ENCODE results near the gene CFAP92. TPM values are rescaled to one million over a fixed set of nuclear protein-coding genes. Genes with fewer than 3 reads are reported as not detected.

CFAP92 gene
- total and polyA plus RNA-seq, 4 donors = 1.2 to 4.9 (median 2.7) TPM

- WGBS, 2 donors = 20 to 46% methylated on average over 3 of the region's 3 CpGs
- Histone ChIP-seq H3K4me3 (no peak overlapping the region), H3K9me3 (ENCODE audit: control insufficient read depth in 4 of 4, insufficient read depth in 3 of 4, low read length in 3 of 4) (peaks cover 0 to 6% (median 0%) of the 10 kb centered on the region in 4 donors), H3K36me3 (ENCODE audit: control insufficient read depth in 4 of 4, insufficient read depth in 4 of 4, low read length in 4 of 4) (no peaks in the 10 kb centered on the region), H3K27me3 (ENCODE audit: control insufficient read depth in 3 of 3, insufficient read depth in 3 of 3, low read length in 2 of 3) (peaks cover 0 to 27% (median 21%) of the 10 kb centered on the region in 3 donors), H3K4me1 (ENCODE audit: control insufficient read depth in 5 of 5, insufficient read depth in 5 of 5, low read length in 5 of 5) (peaks cover 0 to 40% (median 6%) of the 10 kb centered on the region in 5 donors), H3K9ac (ENCODE audit: insufficient read depth in 1 of 2, low read length in 2 of 2) (no peak overlapping the region), H3K27ac (ENCODE audit: low read depth in 1 of 2, low read length in 1 of 2) (no peak overlapping the region)
- TF ChIP-seq CTCF (IDR thresholded peaks at IDR 0.05; ENCODE audit: control extremely low read depth, extremely low read depth) = no peak
- ATAC-seq (ENCODE audit: insufficient read depth, low FRiP score) = no peak
- DNase-seq = no peak
Measured at GRCh38 chr3:128998561-128998960, 4.7 kb upstream of the CFAP92 start.

- peaks cover 0 to 2% (median 0%) of the 10 kb centered on the region in 4 donors for H3K9me3 ChIP-seq (ENCODE audit: control insufficient read depth in 4 of 4, insufficient read depth in 3 of 4, low read length in 3 of 4)
- ATAC-seq (ENCODE audit: insufficient read depth, low FRiP score) = no peak
- TF ChIP-seq CTCF (IDR thresholded peaks at IDR 0.05; ENCODE audit: control extremely low read depth, extremely low read depth) = no peak
- H3K4me3 ChIP-seq = no peak overlapping the region
- H3K27ac ChIP-seq (ENCODE audit: low read depth in 1 of 2, low read length in 1 of 2) = no peak overlapping the region
- H3K27me3 ChIP-seq (ENCODE audit: control insufficient read depth in 3 of 3, insufficient read depth in 3 of 3, low read length in 2 of 3) = peaks cover 0 to 19% (median 12%) of the 10 kb centered on the region in 3 donors
- H3K4me1 ChIP-seq (ENCODE audit: control insufficient read depth in 5 of 5, insufficient read depth in 5 of 5, low read length in 5 of 5) = peaks cover 0 to 38% (median 4%) of the 10 kb centered on the region in 5 donors
- DNase-seq = no peak
- no peak overlapping the region for H3K9ac ChIP-seq (ENCODE audit: insufficient read depth in 1 of 2, low read length in 2 of 2)
- no peaks in the 10 kb centered on the region for H3K36me3 ChIP-seq (ENCODE audit: control insufficient read depth in 4 of 4, insufficient read depth in 4 of 4, low read length in 4 of 4)
- 51 to 68% methylated on average over 4 of the region's 4 CpGs for WGBS, 2 donors
Measured at GRCh38 chr3:128997486-128998133, 3.7 kb upstream of the CFAP92 start.

GRCh38 chr3:128996726-128997125 is 2.9 kb upstream of the CFAP92 start:
- no peaks in the 10 kb centered on the region for H3K36me3 ChIP-seq (ENCODE audit: control insufficient read depth in 4 of 4, insufficient read depth in 4 of 4, low read length in 4 of 4)
- no peak overlapping the region for H3K27ac ChIP-seq (ENCODE audit: low read depth in 1 of 2, low read length in 1 of 2)
- TF ChIP-seq CTCF (IDR thresholded peaks at IDR 0.05; ENCODE audit: control extremely low read depth, extremely low read depth) = no peak
- no peak overlapping the region for H3K4me3 ChIP-seq
- DNase-seq (no peak), ATAC-seq (ENCODE audit: insufficient read depth, low FRiP score) (no peak)
- no peaks in the 10 kb centered on the region for H3K9me3 ChIP-seq (ENCODE audit: control insufficient read depth in 4 of 4, insufficient read depth in 3 of 4, low read length in 3 of 4)
- peaks cover 0 to 34% (median 4%) of the 10 kb centered on the region in 5 donors for H3K4me1 ChIP-seq (ENCODE audit: control insufficient read depth in 5 of 5, insufficient read depth in 5 of 5, low read length in 5 of 5)
- H3K27me3 ChIP-seq (ENCODE audit: control insufficient read depth in 3 of 3, insufficient read depth in 3 of 3, low read length in 2 of 3) = peaks cover 0 to 15% (median 8%) of the 10 kb centered on the region in 3 donors
- H3K9ac ChIP-seq (ENCODE audit: insufficient read depth in 1 of 2, low read length in 2 of 2) = no peak overlapping the region
- 51 to 74% methylated on average over 5 of the region's 5 CpGs for WGBS, 2 donors

Measured in lung (tissue), 12 donors.